WTC11 (cell line): ENCODE data around the gene CTNNA2. TPM values are rescaled to one million over a fixed set of nuclear protein-coding genes. Genes with fewer than 3 reads are reported as not detected.

Experiments used
- ATAC-seq: fragments of 200-7000 bp; cut with Tn5 transposase; 2 replicates; pipeline ENCODE4 v1.10.0; 2021; ENCODE audit warnings: mild to moderate bottlenecking, moderate library complexity
- CTCF ChIA-PET: fragments of 300-600 bp; sonication (Branson Sonifier 250); formaldehyde crosslinking; loops from one replicate; lab custom pipeline; 2021; ENCODE audit warnings: antibody characterized with exemption; lab: Charles Lee
- POLR2A ChIA-PET: fragments of 350-600 bp; sonication (Branson Sonifier 250); formaldehyde crosslinking; loops from one replicate; lab custom pipeline; 2021; ENCODE audit warnings: antibody characterized with exemption; lab: Charles Lee
- DNase-seq: peaks from one replicate; pipeline ENCODE4 v3.0.0; 2021; ENCODE audit warnings: low spot score
- H3K27ac Mint-ChIP-seq: 2 replicates; pipeline ENCODE4 v1.8.0; 2021; ENCODE audit warnings: mixed read lengths
- H3K27me3 Mint-ChIP-seq: 2 replicates; pipeline ENCODE4 v1.8.0; 2021; ENCODE audit warnings: low read depth, mild to moderate bottlenecking, moderate library complexity, mixed read lengths
- H3K36me3 Mint-ChIP-seq: 2 replicates; pipeline ENCODE4 v1.8.0; 2021; ENCODE audit warnings: mixed read lengths
- H3K4me1 Mint-ChIP-seq: 2 replicates; pipeline ENCODE4 v1.8.0; 2022; ENCODE audit warnings: mixed read lengths
- H3K4me3 Mint-ChIP-seq: 2 replicates; pipeline ENCODE4 v1.8.0; 2021; ENCODE audit warnings: mild to moderate bottlenecking, moderate library complexity, mixed read lengths
- H3K9me3 Mint-ChIP-seq: 2 replicates; pipeline ENCODE4 v1.8.0; 2021; ENCODE audit warnings: mixed read lengths
- ATF6 ChIP-seq: sonication (generic); formaldehyde crosslinking; IDR thresholded peaks from 2 replicates; pipeline ENCODE4 v1.8.1; 2023; ENCODE audit warnings: mild to moderate bottlenecking, missing genetic modification reagents
- CBFB ChIP-seq: sonication (generic); formaldehyde crosslinking; IDR thresholded peaks from 2 replicates; pipeline ENCODE4 v1.8.1; 2022; ENCODE audit warnings: mild to moderate bottlenecking, low read depth, missing genetic modification reagents
- FOXP1 ChIP-seq: sonication (generic); formaldehyde crosslinking; IDR thresholded peaks from 2 replicates; pipeline ENCODE4 v1.8.0; 2022; ENCODE audit warnings: missing genetic modification reagents, mild to moderate bottlenecking, moderate library complexity, borderline replicate concordance
- GABPB1 ChIP-seq: sonication (generic); formaldehyde crosslinking; IDR thresholded peaks from 2 replicates; pipeline ENCODE4 v1.8.1; 2023; ENCODE audit warnings: mild to moderate bottlenecking, missing genetic modification reagents
- GRHL2 ChIP-seq: fragments of 250-450 bp; sonication (Bioruptor Pico); IDR thresholded peaks from 2 replicates; pipeline ENCODE4 v1.8.0; 2022; ENCODE audit warnings: mild to moderate bottlenecking, moderate library complexity; ENCODE audit not compliant: insufficient replicate concordance, severe bottlenecking
- HMGA2 ChIP-seq: fragments of 250-450 bp; sonication (Bioruptor Pico); IDR thresholded peaks from 2 replicates; pipeline ENCODE4 v1.4.0; 2021; ENCODE audit warnings: mild to moderate bottlenecking, moderate library complexity
- NFATC4 ChIP-seq: fragments of 250-450 bp; sonication (Bioruptor Pico); IDR thresholded peaks from 2 replicates; pipeline ENCODE4 v1.9.0; 2021; ENCODE audit warnings: mild to moderate bottlenecking
- NR3C1 ChIP-seq: sonication (generic); formaldehyde crosslinking; conservative IDR thresholded peaks from 2 replicates; pipeline ENCODE4 v1.8.1; 2023; ENCODE audit warnings: low read depth, mild to moderate bottlenecking, missing genetic modification reagents
- PRRX2 ChIP-seq: fragments of 250-450 bp; sonication (Bioruptor Pico); IDR thresholded peaks from 2 replicates; pipeline ENCODE4 v1.8.0; 2021; ENCODE audit warnings: mild to moderate bottlenecking
- RELA ChIP-seq: sonication (generic); formaldehyde crosslinking; IDR thresholded peaks from 2 replicates; pipeline ENCODE4 v1.8.1; 2022; ENCODE audit warnings: missing genetic modification reagents, mild to moderate bottlenecking, borderline replicate concordance
- SMAD4 ChIP-seq: sonication (generic); formaldehyde crosslinking; IDR thresholded peaks from 2 replicates; pipeline ENCODE4 v1.8.0; 2022; ENCODE audit warnings: mild to moderate bottlenecking, missing genetic modification reagents
- TP53 ChIP-seq: sonication (generic); formaldehyde crosslinking; IDR thresholded peaks from 2 replicates; pipeline ENCODE4 v1.8.1; 2023; ENCODE audit warnings: mild to moderate bottlenecking, missing genetic modification reagents
- ZMAT4 ChIP-seq: fragments of 250-450 bp; sonication (Bioruptor Pico); IDR thresholded peaks from 2 replicates; pipeline ENCODE4 v1.9.0; 2021; ENCODE audit warnings: mild to moderate bottlenecking
- ZNF121 ChIP-seq: sonication (generic); formaldehyde crosslinking; IDR thresholded peaks from 2 replicates; pipeline ENCODE4 v1.8.0; 2023; ENCODE audit warnings: missing genetic modification reagents
- total RNA-seq: library from RNA; stranded (reverse); gene quantifications from 3 replicates; pipeline ENCODE4 v1.2.3, GENCODE V29; 2021
- TF ChIP-seq, protein P1 (sequence below): fragments of 250-450 bp; sonication (Bioruptor Pico); IDR thresholded peaks from 2 replicates; pipeline ENCODE4 v1.9.0; 2021; ENCODE audit warnings: moderate library complexity, mild to moderate bottlenecking, inconsistent platforms, borderline replicate concordance
- TF ChIP-seq, protein P2 (sequence below): sonication (generic); formaldehyde crosslinking; IDR thresholded peaks from 2 replicates; pipeline ENCODE4 v1.8.1; 2023; ENCODE audit warnings: mild to moderate bottlenecking, missing genetic modification reagents, moderate library complexity
- TF ChIP-seq, protein P3 (sequence below): fragments of 250-450 bp; sonication (Bioruptor Pico); IDR thresholded peaks from 2 replicates; pipeline ENCODE4 v1.9.0; 2021; ENCODE audit warnings: mild to moderate bottlenecking, borderline replicate concordance
- TF ChIP-seq, protein P4 (sequence below): sonication (generic); formaldehyde crosslinking; IDR thresholded peaks from 2 replicates; pipeline ENCODE4 v1.8.0; 2022; ENCODE audit warnings: mild to moderate bottlenecking, missing genetic modification reagents
- TF ChIP-seq, protein P5 (sequence below): sonication (generic); formaldehyde crosslinking; IDR thresholded peaks from 2 replicates; pipeline ENCODE4 v1.8.1; 2023; ENCODE audit warnings: mild to moderate bottlenecking, missing genetic modification reagents

CTNNA2 gene
- total RNA-seq, 1 experiment from 2014 or later = 3.8 TPM

GRCh38 chr2:79717364-79718007 lies 204.6 kb downstream of the CTNNA2 start:
- POLR2A ChIA-PET = no interaction called here
- 0 out of 2 replicates have a peak, but pooled peaks cover 4% of the 10 kb centered on the region for H3K9me3 Mint-ChIP-seq
- peak overlapping the region; percentile 61; the same call in 1 of the 2 replicates for H3K27ac Mint-ChIP-seq
- peaks cover 12% of the 10 kb centered on the region for H3K4me1 Mint-ChIP-seq
- no peaks in the 10 kb centered on the region for H3K27me3 Mint-ChIP-seq
- TF ChIP-seq ZMAT4 = no peak
- TF ChIP-seq, all 79 proteins: peak for 0
- ATAC-seq = peak; percentile 95
- CTCF ChIA-PET = interaction anchor here (0.6 kb wide), 1 partner anchor 219 kb away, joined by 3 read pairs; no protein-coding TSS in a partner anchor
- Mint-ChIP-seq H3K4me3 (no peak overlapping the region), H3K36me3 (no peaks in the 10 kb centered on the region)
- peak; percentile 16 for DNase-seq

GRCh38 chr2:79721061-79721460 lies 208.2 kb downstream of the CTNNA2 start:
- no peak for TF ChIP-seq NR3C1 (CRISPR knock-in tag)
- no peak for TF ChIP-seq RELA (CRISPR knock-in tag)
- TF ChIP-seq, protein P1, sequence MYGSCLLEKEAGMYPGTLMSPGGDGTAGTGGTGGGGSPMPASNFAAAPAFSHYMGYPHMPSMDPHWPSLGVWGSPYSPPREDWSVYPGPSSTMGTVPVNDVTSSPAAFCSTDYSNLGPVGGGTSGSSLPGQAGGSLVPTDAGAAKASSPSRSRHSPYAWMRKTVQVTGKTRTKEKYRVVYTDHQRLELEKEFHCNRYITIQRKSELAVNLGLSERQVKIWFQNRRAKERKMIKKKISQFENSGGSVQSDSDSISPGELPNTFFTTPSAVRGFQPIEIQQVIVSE (CRISPR knock-in tag) = no peak
- TF ChIP-seq ZNF121 = no peak
- no peak for TF ChIP-seq TP53 (CRISPR knock-in tag)
- TF ChIP-seq, protein P2, sequence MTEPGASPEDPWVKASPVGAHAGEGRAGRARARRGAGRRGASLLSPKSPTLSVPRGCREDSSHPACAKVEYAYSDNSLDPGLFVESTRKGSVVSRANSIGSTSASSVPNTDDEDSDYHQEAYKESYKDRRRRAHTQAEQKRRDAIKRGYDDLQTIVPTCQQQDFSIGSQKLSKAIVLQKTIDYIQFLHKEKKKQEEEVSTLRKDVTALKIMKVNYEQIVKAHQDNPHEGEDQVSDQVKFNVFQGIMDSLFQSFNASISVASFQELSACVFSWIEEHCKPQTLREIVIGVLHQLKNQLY = no peak
- ChIA-PET POLR2A (no interaction called here), CTCF (no interaction called here)
- no peak for DNase-seq
- Mint-ChIP-seq H3K4me3 (no peak overlapping the region), H3K4me1 (peaks cover 20% of the 10 kb centered on the region), H3K27me3 (no peaks in the 10 kb centered on the region), H3K27ac (no peak overlapping the region), H3K36me3 (no peaks in the 10 kb centered on the region), H3K9me3 (peaks cover 4% of the 10 kb centered on the region)
- ATAC-seq = no peak

- H3K4me3 Mint-ChIP-seq = no peak overlapping the region
- peaks cover 20% of the 10 kb centered on the region for H3K4me1 Mint-ChIP-seq
- ChIA-PET POLR2A (no interaction called here), CTCF (no interaction called here)
- H3K27me3 Mint-ChIP-seq = no peaks in the 10 kb centered on the region
- peaks cover 4% of the 10 kb centered on the region for H3K9me3 Mint-ChIP-seq
- no peak overlapping the region for H3K27ac Mint-ChIP-seq
- H3K36me3 Mint-ChIP-seq = no peaks in the 10 kb centered on the region
- DNase-seq (no peak), ATAC-seq (no peak)
- TF ChIP-seq SMAD4 (CRISPR knock-in tag) = no peak
- no peak for TF ChIP-seq ZNF121
- TF ChIP-seq, protein P3, sequence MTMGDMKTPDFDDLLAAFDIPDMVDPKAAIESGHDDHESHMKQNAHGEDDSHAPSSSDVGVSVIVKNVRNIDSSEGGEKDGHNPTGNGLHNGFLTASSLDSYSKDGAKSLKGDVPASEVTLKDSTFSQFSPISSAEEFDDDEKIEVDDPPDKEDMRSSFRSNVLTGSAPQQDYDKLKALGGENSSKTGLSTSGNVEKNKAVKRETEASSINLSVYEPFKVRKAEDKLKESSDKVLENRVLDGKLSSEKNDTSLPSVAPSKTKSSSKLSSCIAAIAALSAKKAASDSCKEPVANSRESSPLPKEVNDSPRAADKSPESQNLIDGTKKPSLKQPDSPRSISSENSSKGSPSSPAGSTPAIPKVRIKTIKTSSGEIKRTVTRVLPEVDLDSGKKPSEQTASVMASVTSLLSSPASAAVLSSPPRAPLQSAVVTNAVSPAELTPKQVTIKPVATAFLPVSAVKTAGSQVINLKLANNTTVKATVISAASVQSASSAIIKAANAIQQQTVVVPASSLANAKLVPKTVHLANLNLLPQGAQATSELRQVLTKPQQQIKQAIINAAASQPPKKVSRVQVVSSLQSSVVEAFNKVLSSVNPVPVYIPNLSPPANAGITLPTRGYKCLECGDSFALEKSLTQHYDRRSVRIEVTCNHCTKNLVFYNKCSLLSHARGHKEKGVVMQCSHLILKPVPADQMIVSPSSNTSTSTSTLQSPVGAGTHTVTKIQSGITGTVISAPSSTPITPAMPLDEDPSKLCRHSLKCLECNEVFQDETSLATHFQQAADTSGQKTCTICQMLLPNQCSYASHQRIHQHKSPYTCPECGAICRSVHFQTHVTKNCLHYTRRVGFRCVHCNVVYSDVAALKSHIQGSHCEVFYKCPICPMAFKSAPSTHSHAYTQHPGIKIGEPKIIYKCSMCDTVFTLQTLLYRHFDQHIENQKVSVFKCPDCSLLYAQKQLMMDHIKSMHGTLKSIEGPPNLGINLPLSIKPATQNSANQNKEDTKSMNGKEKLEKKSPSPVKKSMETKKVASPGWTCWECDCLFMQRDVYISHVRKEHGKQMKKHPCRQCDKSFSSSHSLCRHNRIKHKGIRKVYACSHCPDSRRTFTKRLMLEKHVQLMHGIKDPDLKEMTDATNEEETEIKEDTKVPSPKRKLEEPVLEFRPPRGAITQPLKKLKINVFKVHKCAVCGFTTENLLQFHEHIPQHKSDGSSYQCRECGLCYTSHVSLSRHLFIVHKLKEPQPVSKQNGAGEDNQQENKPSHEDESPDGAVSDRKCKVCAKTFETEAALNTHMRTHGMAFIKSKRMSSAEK = no peak
- TF ChIP-seq PRRX2 (CRISPR knock-in tag) = no peak
- TF ChIP-seq GRHL2 (CRISPR knock-in tag) = no peak
- TF ChIP-seq, protein P4, sequence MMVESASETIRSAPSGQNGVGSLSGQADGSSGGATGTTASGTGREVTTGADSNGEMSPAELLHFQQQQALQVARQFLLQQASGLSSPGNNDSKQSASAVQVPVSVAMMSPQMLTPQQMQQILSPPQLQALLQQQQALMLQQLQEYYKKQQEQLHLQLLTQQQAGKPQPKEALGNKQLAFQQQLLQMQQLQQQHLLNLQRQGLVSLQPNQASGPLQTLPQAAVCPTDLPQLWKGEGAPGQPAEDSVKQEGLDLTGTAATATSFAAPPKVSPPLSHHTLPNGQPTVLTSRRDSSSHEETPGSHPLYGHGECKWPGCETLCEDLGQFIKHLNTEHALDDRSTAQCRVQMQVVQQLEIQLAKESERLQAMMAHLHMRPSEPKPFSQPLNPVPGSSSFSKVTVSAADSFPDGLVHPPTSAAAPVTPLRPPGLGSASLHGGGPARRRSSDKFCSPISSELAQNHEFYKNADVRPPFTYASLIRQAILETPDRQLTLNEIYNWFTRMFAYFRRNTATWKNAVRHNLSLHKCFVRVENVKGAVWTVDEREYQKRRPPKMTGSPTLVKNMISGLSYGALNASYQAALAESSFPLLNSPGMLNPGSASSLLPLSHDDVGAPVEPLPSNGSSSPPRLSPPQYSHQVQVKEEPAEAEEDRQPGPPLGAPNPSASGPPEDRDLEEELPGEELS (CRISPR knock-in tag) = no peak
- no peak for TF ChIP-seq ATF6 (CRISPR knock-in tag)
- no peak for TF ChIP-seq CBFB (CRISPR knock-in tag)
- TF ChIP-seq NFATC4 (CRISPR knock-in tag) = no peak
- TF ChIP-seq, protein P5, sequence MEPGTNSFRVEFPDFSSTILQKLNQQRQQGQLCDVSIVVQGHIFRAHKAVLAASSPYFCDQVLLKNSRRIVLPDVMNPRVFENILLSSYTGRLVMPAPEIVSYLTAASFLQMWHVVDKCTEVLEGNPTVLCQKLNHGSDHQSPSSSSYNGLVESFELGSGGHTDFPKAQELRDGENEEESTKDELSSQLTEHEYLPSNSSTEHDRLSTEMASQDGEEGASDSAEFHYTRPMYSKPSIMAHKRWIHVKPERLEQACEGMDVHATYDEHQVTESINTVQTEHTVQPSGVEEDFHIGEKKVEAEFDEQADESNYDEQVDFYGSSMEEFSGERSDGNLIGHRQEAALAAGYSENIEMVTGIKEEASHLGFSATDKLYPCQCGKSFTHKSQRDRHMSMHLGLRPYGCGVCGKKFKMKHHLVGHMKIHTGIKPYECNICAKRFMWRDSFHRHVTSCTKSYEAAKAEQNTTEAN (CRISPR knock-in tag) = no peak
- TF ChIP-seq TP53 (CRISPR knock-in tag) = no peak
- no peak for TF ChIP-seq GABPB1
- no peak for TF ChIP-seq FOXP1
- TF ChIP-seq, protein P2 = no peak
- TF ChIP-seq HMGA2 (CRISPR knock-in tag) = no peak
These were observed 209.1 kb downstream of the CTNNA2 start for GRCh38 chr2:79721966-79722365.
